H1 (cell line): ENCODE data around the gene C1S. TPM values are rescaled to one million over a fixed set of nuclear protein-coding genes. Genes with fewer than 3 reads are reported as not detected.

Source experiments
- CTCF ChIA-PET: fragments of 300-600 bp; sonication (Branson Sonifier 250); formaldehyde crosslinking; loops from one replicate; lab custom pipeline; 2021; ENCODE audit not compliant: partially characterized antibody; lab: Charles Lee
- POLR2A ChIA-PET: fragments of 300-600 bp; sonication (Branson Sonifier 250); formaldehyde crosslinking; loops from one replicate; lab custom pipeline; 2021; ENCODE audit warnings: inconsistent platforms; ENCODE audit not compliant: partially characterized antibody; lab: Charles Lee
- DNase-seq, 2 experiments: peaks; one replicate each; pipeline versions ENCODE4 v3.0.0 to v3.0.0-alpha.2; 2010 to 2022; ENCODE audit warnings: low spot score in 2 of 2, low read depth in 1 of 2, mixed read lengths in 1 of 2
- FAIRE-seq: peaks from 2 replicates; lab custom pipeline; 2011; peaks lifted over from hg19 to GRCh38; lab: Jason Lieb, UNC
- H2AFZ ChIP-seq: 2 replicates; pipeline ENCODE4 v1.8.1; 2012; ENCODE audit warnings: low read length, inconsistent platforms
- H2AK5ac ChIP-seq: 2 replicates; pipeline ENCODE4 v1.6.1; 2013; ENCODE audit warnings: low read depth, low read length
- H2BK120ac ChIP-seq: replicated peaks from 2 replicates; pipeline ENCODE3; 2013; ENCODE audit warnings: low read depth, low read length, inconsistent platforms
- H2BK12ac ChIP-seq: 2 replicates; pipeline ENCODE4 v1.6.1; 2013; ENCODE audit warnings: low read depth, low read length
- H2BK15ac ChIP-seq: 2 replicates; pipeline ENCODE4 v1.6.1; 2013; ENCODE audit warnings: low read length
- H2BK20ac ChIP-seq: 2 replicates; pipeline ENCODE4 v1.6.1; 2013; ENCODE audit warnings: low read length
- H2BK5ac ChIP-seq: 2 replicates; pipeline ENCODE4 v1.6.1; 2013; ENCODE audit warnings: low read depth, low read length
- H3K14ac ChIP-seq: 2 replicates; pipeline ENCODE4 v1.6.1; 2013; ENCODE audit warnings: inconsistent platforms; ENCODE audit not compliant: insufficient read length
- H3K18ac ChIP-seq: 2 replicates; pipeline ENCODE4 v1.6.1; 2013; ENCODE audit warnings: low read length; ENCODE audit errors: extremely low read depth
- H3K23ac ChIP-seq: 2 replicates; pipeline ENCODE4 v1.6.1; 2013; ENCODE audit warnings: inconsistent platforms; ENCODE audit not compliant: insufficient read length
- H3K23me2 ChIP-seq: 2 replicates; pipeline ENCODE4 v1.6.1; 2013; ENCODE audit warnings: low read depth, low read length
- H3K27ac ChIP-seq: 2 replicates; pipeline ENCODE4 v1.6.1; 2011; ENCODE audit warnings: low read depth, low read length, inconsistent platforms
- H3K27me3 ChIP-seq, 4 experiments: replicated peaks in 1 of 4; 1 replicate in 1 of 4; 2 replicates in 3 of 4; pipeline versions ENCODE4 v1.6.1 to v1.8.1; 2011 to 2013; ENCODE audit warnings: low read length in 3 of 4, mild to moderate bottlenecking in 3 of 4, inconsistent platforms in 2 of 4, mixed read lengths in 2 of 4, moderate library complexity in 1 of 4; ENCODE audit not compliant: control insufficient read depth in 3 of 4, insufficient read depth in 3 of 4; ENCODE audit errors: extremely low read depth in 1 of 4
- H3K36me3 ChIP-seq, 4 experiments: 2 replicates each; pipeline versions ENCODE4 v1.6.1 to v1.8.1; 2011 to 2013; ENCODE audit warnings: mild to moderate bottlenecking in 4 of 4, low read length in 3 of 4, moderate library complexity in 2 of 4, control low read depth in 1 of 4, inconsistent platforms in 1 of 4; ENCODE audit not compliant: insufficient read depth in 4 of 4, control insufficient read depth in 2 of 4
- H3K4ac ChIP-seq: replicated peaks from 2 replicates; pipeline ENCODE3; 2013; ENCODE audit warnings: low read length, low read depth, mixed read lengths, inconsistent platforms; ENCODE audit not compliant: insufficient read length
- H3K4me1 ChIP-seq, 4 experiments: replicated peaks in 1 of 4; 1 replicate in 1 of 4; 2 replicates in 3 of 4; pipeline versions ENCODE4 v1.6.1 to v1.8.1; 2011 to 2013; ENCODE audit warnings: low read length in 3 of 4, inconsistent platforms in 2 of 4, mixed read lengths in 1 of 4; ENCODE audit not compliant: insufficient read depth in 4 of 4, control insufficient read depth in 3 of 4
- H3K4me2 ChIP-seq, 2 experiments: 2 replicates each; pipeline versions ENCODE4 v1.6.1 to v1.8.1; 2011 to 2013; ENCODE audit warnings: low read depth in 2 of 2, low read length in 2 of 2, control low read depth in 1 of 2, inconsistent platforms in 1 of 2, mild to moderate bottlenecking in 1 of 2; ENCODE audit not compliant: insufficient read depth in 1 of 2
- H3K4me3 ChIP-seq, 4 experiments: fragments of 200-600, 300-600 bp in 1 of 4; sonication (generic), shearing (Covaris generic), sonication (Bioruptor Twin) in 1 of 4; 2 replicates each; pipeline versions ENCODE4 v1.5.1 to v1.8.1; 2011 to 2016; ENCODE audit warnings: low read length in 4 of 4, low read depth in 3 of 4, control low read depth in 2 of 4, inconsistent platforms in 2 of 4, mild to moderate bottlenecking in 2 of 4, mixed read lengths in 1 of 4, moderate library complexity in 1 of 4; ENCODE audit not compliant: insufficient read depth in 2 of 4; ENCODE audit errors: extremely low read depth in 1 of 4
- H3K56ac ChIP-seq: replicated peaks from 2 replicates; pipeline ENCODE3; 2013; ENCODE audit warnings: low read depth, mild to moderate bottlenecking, mixed read lengths, low read length, inconsistent platforms; ENCODE audit not compliant: insufficient read length
- H3K79me1 ChIP-seq: 2 replicates; pipeline ENCODE4 v1.6.1; 2013; ENCODE audit warnings: low read depth, low read length, control low read depth
- H3K79me2 ChIP-seq, 2 experiments: 2 replicates each; pipeline versions ENCODE4 v1.6.1 to v1.8.1; 2012 to 2013; ENCODE audit warnings: low read length in 2 of 2, mild to moderate bottlenecking in 2 of 2, inconsistent platforms in 1 of 2; ENCODE audit not compliant: insufficient read depth in 2 of 2, control insufficient read depth in 1 of 2
- H3K9ac ChIP-seq, 4 experiments: replicated peaks in 1 of 4; 1 replicate in 1 of 4; 2 replicates in 3 of 4; pipeline versions ENCODE4 v1.6.1 to v1.8.1; 2011 to 2013; ENCODE audit warnings: low read depth in 3 of 4, low read length in 3 of 4, control low read depth in 2 of 4, mild to moderate bottlenecking in 2 of 4, moderate library complexity in 2 of 4, inconsistent platforms in 1 of 4; ENCODE audit errors: extremely low read depth in 1 of 4
- H3K9me3 ChIP-seq, 2 experiments: 2 replicates each; pipeline versions ENCODE4 v1.6.1 to v1.8.1; 2012 to 2013; ENCODE audit warnings: mild to moderate bottlenecking in 2 of 2, moderate library complexity in 2 of 2, control low read depth in 1 of 2, inconsistent platforms in 1 of 2, low read depth in 1 of 2, low read length in 1 of 2, mixed read lengths in 1 of 2; ENCODE audit not compliant: insufficient read depth in 2 of 2
- H4K20me1 ChIP-seq, 2 experiments: replicated peaks in 1 of 2; 2 replicates each; pipeline versions ENCODE3 to v1.8.1; 2011 to 2013; ENCODE audit warnings: inconsistent platforms in 2 of 2, low read length in 2 of 2, mild to moderate bottlenecking in 1 of 2; ENCODE audit not compliant: insufficient read depth in 2 of 2, control insufficient read depth in 1 of 2
- H4K5ac ChIP-seq: 2 replicates; pipeline ENCODE4 v1.6.1; 2013; ENCODE audit warnings: low read length, low read depth, mixed read lengths, inconsistent platforms; ENCODE audit not compliant: insufficient read length
- H4K8ac ChIP-seq: 2 replicates; pipeline ENCODE4 v1.8.0; 2013; ENCODE audit warnings: mild to moderate bottlenecking, moderate library complexity, low read length, inconsistent platforms; ENCODE audit not compliant: insufficient read depth; ENCODE audit errors: extremely low read depth
- H4K91ac ChIP-seq: replicated peaks from 2 replicates; pipeline ENCODE3; 2013; ENCODE audit warnings: low read length, mixed read lengths, inconsistent platforms; ENCODE audit not compliant: insufficient read length
- ATF2 ChIP-seq: IDR thresholded peaks from 2 replicates; pipeline ENCODE4 v1.6.1; 2012; ENCODE audit warnings: low read length, inconsistent platforms
- CBX5 ChIP-seq: fragments of 300-800, 300-1000 bp; sonication (generic); IDR thresholded peaks from 2 replicates; pipeline ENCODE4 v1.7.1; 2016; ENCODE audit warnings: antibody characterized with exemption, low read length, low read depth
- CBX8 ChIP-seq: fragments of 300-800, 300-1000 bp; sonication (generic); IDR thresholded peaks from 2 replicates; pipeline ENCODE4 v1.7.1; 2016; ENCODE audit warnings: low read depth, low read length, borderline replicate concordance
- CHD2 ChIP-seq: IDR thresholded peaks from 2 replicates; pipeline ENCODE4 v1.6.1; 2012; ENCODE audit warnings: low read length, improper control_type of control experiment
- GABPA ChIP-seq: IDR thresholded peaks from 2 replicates; pipeline ENCODE4 v1.6.1; 2011; ENCODE audit warnings: mild to moderate bottlenecking, low read length, moderate library complexity, borderline replicate concordance; ENCODE audit not compliant: insufficient read depth
- MAFK ChIP-seq: IDR thresholded peaks from 2 replicates; pipeline ENCODE4 v1.6.1; 2012; ENCODE audit warnings: low read depth, mild to moderate bottlenecking, improper control_type of control experiment, low read length
- MAX ChIP-seq: IDR thresholded peaks from 2 replicates; pipeline ENCODE4 v1.6.1; 2012; ENCODE audit warnings: inconsistent platforms
- NRF1 ChIP-seq: IDR thresholded peaks from 2 replicates; pipeline ENCODE4 v1.6.1; 2011; ENCODE audit warnings: mild to moderate bottlenecking, low read depth, low read length, improper control_type of control experiment
- POLR2AphosphoS5 ChIP-seq: IDR thresholded peaks from 2 replicates; pipeline ENCODE4 v1.6.1; 2011; ENCODE audit warnings: low read depth, low read length
- RAD21 ChIP-seq, 2 experiments: IDR thresholded peaks in 1 of 2; conservative IDR thresholded peaks in 1 of 2; 2 replicates each; pipeline ENCODE4 v1.6.1; 2011; ENCODE audit warnings: low read depth in 2 of 2, low read length in 2 of 2, improper control_type of control experiment in 1 of 2, inconsistent platforms in 1 of 2, mild to moderate bottlenecking in 1 of 2, moderate library complexity in 1 of 2
- RBBP5 ChIP-seq: IDR thresholded peaks from 2 replicates; pipeline ENCODE4 v1.7.1; 2012; ENCODE audit warnings: low read depth, mild to moderate bottlenecking, inconsistent platforms, low read length, moderate library complexity, borderline replicate concordance
- SP2 ChIP-seq: IDR thresholded peaks from 2 replicates; pipeline ENCODE4 v1.6.1; 2012; ENCODE audit warnings: mild to moderate bottlenecking, low read length, inconsistent platforms
- WGBS, 2 experiments: shearing (Covaris generic) in 1 of 2; methylation state at CpG; one replicate each; pipeline versions ENCODE4 v1.1.6 to v1.1.7; 2013 to 2015; ENCODE audit warnings: low lambda C conversion rate in 2 of 2, mixed read lengths in 2 of 2, inconsistent platforms in 1 of 2, low coverage in 1 of 2, missing lambda C conversion rate in 1 of 2; ENCODE audit not compliant: insufficient replicate concordance in 2 of 2, insufficient coverage in 1 of 2, insufficient read length in 1 of 2; ENCODE audit errors: extremely low coverage in 1 of 2, missing lambda C conversion rate in 1 of 2; 5-methylcytosine and 5-hydroxymethylcytosine counted together
- polyA plus RNA-seq, 7 experiments: library from polyadenylated mRNA; depleted of rRNA in 3 of 7; stranded (reverse) in 5 of 7; unstranded in 2 of 7; fragments of >200 nt in 5 of 7; fragments of 200-250 nt in 2 of 7; gene quantifications; 1 replicate in 5 of 7; 2 replicates in 1 of 7; 4 replicates in 1 of 7; pipeline versions ENCODE4 v1.2.1 to v1.2.3, GENCODE V29; 2011 to 2013; ENCODE audit warnings: missing spikeins in 2 of 7, mixed read lengths in 2 of 7
- total RNA-seq: library from RNA; stranded (reverse); fragmentation: NEBNext Ultra II Directional; extraction: Animal tissue kit (Norgen Biotek cat#: 25700); gene quantifications from 2 replicates; pipeline ENCODE4 v1.2.1, GENCODE V29; 2021

Gene C1S
- total and polyA plus RNA-seq, 2 of the 8 experiments (the other 6 are each of a cell fraction or from before 2014, with no cell fraction given): 4.4 to 7.3 TPM

DNA sequence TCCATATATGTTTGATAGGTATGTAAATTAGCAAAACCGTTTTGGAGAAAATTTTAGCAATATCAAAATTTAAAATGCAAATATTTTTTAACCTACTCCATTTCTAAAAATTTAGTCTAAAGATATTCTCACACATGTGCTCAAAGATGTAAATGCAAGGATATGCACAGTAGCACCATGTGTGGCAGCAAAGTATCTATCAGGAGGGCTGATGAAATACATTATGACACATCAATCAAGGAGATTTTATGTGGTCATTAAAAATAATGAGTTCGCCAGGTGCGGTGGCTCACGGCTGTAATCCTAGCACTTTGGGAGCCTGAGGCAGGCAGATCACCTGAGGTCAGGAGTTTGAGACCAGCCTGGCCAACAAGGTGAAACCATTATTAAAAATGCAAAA, 39.7 kb downstream of the C1S start:
- no peak for DNase-seq
- peaks cover 0 to 11% (median 2%) of the 10 kb centered on the region in 4 experiments; a peak in 3 of 8 replicates for H3K36me3 ChIP-seq
- H4K20me1 ChIP-seq: peaks cover 0 to 7% of the 10 kb centered on the region in 2 experiments
- H3K23ac ChIP-seq: no peak overlapping the region
- H3K14ac ChIP-seq: no peak overlapping the region
- H2BK20ac ChIP-seq: no peak overlapping the region
- no peak overlapping the region for H3K4me2 ChIP-seq
- no peak overlapping the region for H2AK5ac ChIP-seq
- H3K4me1 ChIP-seq: peaks cover 0 to 2% (median 0%) of the 10 kb centered on the region in 4 experiments; a peak in 1 of 7 replicates
- no peak overlapping the region for H3K9ac ChIP-seq
- no peak overlapping the region for H4K5ac ChIP-seq
- no peak overlapping the region for H2AFZ ChIP-seq
- FAIRE-seq: no peak
- H3K56ac ChIP-seq: no peak overlapping the region
- H2BK5ac ChIP-seq: no peak overlapping the region
- H2BK12ac ChIP-seq: no peak overlapping the region
- peaks cover 2% of the 10 kb centered on the region; the same call in 1 of the 2 replicates for H3K79me1 ChIP-seq
- H3K27ac ChIP-seq: no peak overlapping the region
- ChIA-PET CTCF (interaction anchor here (1.5 to 2.0 kb wide), 2 partner anchors 8 to 13 kb away, joined by 4 to 12 read pairs; partner anchors contain the start of gene C1RL), POLR2A (interaction anchor here (1.3 to 2.3 kb wide), 2 partner anchors 8 to 9 kb away, joined by 4 to 11 read pairs; partner anchors contain the start of gene C1RL)
- H3K18ac ChIP-seq: no peak overlapping the region
- no peaks in the 10 kb centered on the region for H3K27me3 ChIP-seq
- H4K8ac ChIP-seq: no peak overlapping the region
- no peaks in the 10 kb centered on the region for H3K79me2 ChIP-seq
- H3K23me2 ChIP-seq: no peaks in the 10 kb centered on the region
- no peak overlapping the region for H2BK15ac ChIP-seq
- no peak overlapping the region for H2BK120ac ChIP-seq
- H3K9me3 ChIP-seq: no peaks in the 10 kb centered on the region
- no peak overlapping the region for H3K4me3 ChIP-seq
- H3K4ac ChIP-seq: no peak overlapping the region
- 92% methylated on average over 4 of the region's 4 CpGs; no CpG with 5 or more reads in 1 of the 2 experiments for WGBS, 2 experiments
- H4K91ac ChIP-seq: no peak overlapping the region
- TF ChIP-seq CBX5: no peak
- no peak for TF ChIP-seq NRF1
- no peak for TF ChIP-seq CBX8
- no peak for TF ChIP-seq CHD2
- no peak for TF ChIP-seq MAFK
- TF ChIP-seq ATF2: no peak
- no peak for TF ChIP-seq RBBP5
- TF ChIP-seq MAX: no peak
- TF ChIP-seq GABPA: no peak
- no peak for TF ChIP-seq RAD21 (IDR thresholded peaks at IDR 0.05 in 1 of 2, conservative IDR thresholded peaks at IDR 0.05 in 1 of 2; ENCODE audit: low read depth in 2 of 2, low read length in 2 of 2)
- no peak for TF ChIP-seq POLR2AphosphoS5
- no peak for TF ChIP-seq SP2
